Effector memory CD4-positive, alpha-beta T cell (primary cell): ENCODE results near the gene MARCHF2.
"Not testable (repeated sequence)": the region's sequence is repeated elsewhere in the genome, so short reads cannot be mapped to it uniquely, and the experiment has no call there.

Source experiments
- DNase-seq, 3 donors: peaks; one replicate each; pipeline ENCODE4 v3.0.0-alpha.2; 2020
- H3K27ac ChIP-seq: 2 replicates; pipeline ENCODE4 v1.7.0; 2013; ENCODE audit warnings: mild to moderate bottlenecking, low read length, moderate library complexity; ENCODE audit not compliant: insufficient read depth, poor library complexity, severe bottlenecking
- H3K27me3 ChIP-seq: replicated peaks from 2 replicates; pipeline ENCODE4 v1.7.0; 2013; ENCODE audit warnings: mild to moderate bottlenecking, low read length; ENCODE audit not compliant: insufficient read depth, control insufficient read depth, poor library complexity, severe bottlenecking
- H3K36me3 ChIP-seq: 2 replicates; pipeline ENCODE4 v1.7.0; 2013; ENCODE audit warnings: mild to moderate bottlenecking, low read length, moderate library complexity; ENCODE audit not compliant: control insufficient read depth, insufficient read depth
- H3K4me1 ChIP-seq: 2 replicates; pipeline ENCODE4 v1.7.0; 2013; ENCODE audit warnings: low read length, mild to moderate bottlenecking; ENCODE audit not compliant: control insufficient read depth, insufficient read depth, poor library complexity, severe bottlenecking
- H3K4me3 ChIP-seq: 2 replicates; pipeline ENCODE4 v1.7.0; 2013; ENCODE audit warnings: low read length, low read depth, mild to moderate bottlenecking; ENCODE audit not compliant: insufficient read depth, poor library complexity, severe bottlenecking
- H3K9me3 ChIP-seq: 2 replicates; pipeline ENCODE4 v1.7.0; 2013; ENCODE audit warnings: mild to moderate bottlenecking, low read length, moderate library complexity; ENCODE audit not compliant: control insufficient read depth

The MARCHF2 gene

DNA sequence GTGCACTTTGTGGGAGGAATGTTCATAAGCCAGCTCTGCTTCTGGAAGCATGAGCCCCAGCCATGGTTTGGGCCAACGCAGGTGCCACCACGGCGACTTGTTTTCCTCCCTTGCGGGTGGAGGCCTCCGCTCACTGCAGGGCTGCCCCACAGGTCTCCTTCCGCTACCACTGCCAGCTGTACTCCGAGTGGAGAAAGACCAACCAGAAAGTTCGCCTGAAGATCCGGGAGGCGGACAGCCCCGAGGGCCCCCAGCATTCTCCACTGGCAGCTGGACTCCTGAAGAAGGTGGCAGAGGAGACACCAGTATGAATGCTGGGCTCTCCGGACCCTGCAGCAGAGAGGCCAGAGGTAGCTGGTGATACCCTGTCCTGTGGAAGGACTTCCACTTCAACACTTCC lies 25.1 kb downstream of the MARCHF2 start:
- Histone ChIP-seq H3K36me3 (no peaks in the 10 kb centered on the region), H3K4me1 (no peaks in the 10 kb centered on the region), H3K27me3 (no peaks in the 10 kb centered on the region), H3K4me3 (no peak overlapping the region), H3K9me3 (no peaks in the 10 kb centered on the region), H3K27ac (no peak overlapping the region)
- DNase-seq = no peak

DNA sequence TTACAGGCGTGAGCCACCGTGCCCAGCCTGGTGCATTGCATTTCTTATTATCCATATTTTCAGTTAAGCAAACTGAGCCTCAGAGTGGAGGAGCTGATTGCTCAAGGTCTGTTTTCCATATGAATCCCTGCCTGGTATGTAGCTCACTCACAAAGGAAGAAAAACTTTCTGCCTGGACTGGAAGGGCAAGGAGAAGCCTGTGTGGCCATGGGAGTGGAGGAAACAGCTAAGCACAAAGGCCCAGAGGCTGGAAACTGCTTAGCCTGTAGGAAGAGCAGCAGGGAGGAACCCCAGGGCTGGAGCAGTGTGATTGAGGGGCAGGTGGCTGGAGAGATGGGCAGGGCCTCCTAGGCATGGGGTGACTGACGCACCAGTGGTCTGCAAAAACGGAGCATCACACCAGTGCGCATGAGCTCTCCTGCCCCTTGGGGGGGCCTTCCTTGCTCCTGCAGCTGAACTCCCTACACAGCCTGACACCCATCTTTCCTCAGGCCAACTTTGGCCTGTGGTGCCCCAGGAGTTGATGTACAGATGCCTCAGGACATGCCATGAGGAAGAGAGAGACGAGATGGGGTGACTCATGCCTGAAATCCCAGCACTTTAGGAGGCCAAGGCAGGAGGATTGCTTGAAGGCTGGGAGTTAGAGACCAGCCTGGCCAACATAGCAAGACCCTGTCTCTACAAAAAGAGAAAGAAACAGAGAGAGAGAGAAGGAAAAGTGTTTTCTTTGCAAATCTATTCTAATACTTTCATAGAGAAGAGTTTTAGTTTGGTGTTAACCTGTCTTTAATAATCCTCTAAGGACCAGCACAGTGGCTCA lies 28.8 kb downstream of the MARCHF2 start:
- Histone ChIP-seq H3K4me1 (peaks cover 8% of the 10 kb centered on the region), H3K36me3 (no peaks in the 10 kb centered on the region), H3K27me3 (no peaks in the 10 kb centered on the region), H3K9me3 (no peaks in the 10 kb centered on the region), H3K4me3 (no peak overlapping the region), H3K27ac (no peak overlapping the region)
- DNase-seq = no peak

DNA sequence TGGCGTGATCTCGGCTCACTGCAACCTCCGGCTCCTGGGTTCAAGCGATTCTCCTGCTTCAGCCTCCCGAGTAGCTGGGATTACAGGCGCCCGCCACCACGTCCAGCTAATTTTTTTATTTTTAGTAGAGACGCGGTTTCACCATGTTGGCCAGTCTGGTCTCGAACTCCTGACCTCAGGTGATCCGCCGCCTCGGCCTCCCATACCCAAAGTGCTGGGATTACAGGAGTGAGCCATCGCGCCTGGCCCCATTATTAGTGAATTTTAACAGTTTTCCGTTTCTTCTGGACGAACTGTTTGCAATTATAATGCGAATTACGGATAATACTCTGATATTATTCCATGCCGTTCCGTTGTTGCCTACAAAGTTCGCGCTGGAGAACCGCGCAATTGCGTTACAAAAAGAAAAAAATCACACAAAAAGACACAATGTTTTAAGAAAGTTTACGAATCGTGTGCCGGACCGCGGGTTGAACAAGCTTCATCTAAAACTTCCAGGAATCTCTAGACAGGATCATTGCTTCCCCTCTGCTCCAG lies 31.1 kb downstream of the MARCHF2 start:
- not testable (repeated sequence) for H3K27me3 ChIP-seq, H3K9me3 ChIP-seq, DNase-seq, H3K36me3 ChIP-seq
- peak overlapping the region; percentile 98 for H3K4me3 ChIP-seq
- peaks cover 24% of the 10 kb centered on the region for H3K4me1 ChIP-seq
- H3K27ac ChIP-seq = peak overlapping the region; percentile 96

DNA sequence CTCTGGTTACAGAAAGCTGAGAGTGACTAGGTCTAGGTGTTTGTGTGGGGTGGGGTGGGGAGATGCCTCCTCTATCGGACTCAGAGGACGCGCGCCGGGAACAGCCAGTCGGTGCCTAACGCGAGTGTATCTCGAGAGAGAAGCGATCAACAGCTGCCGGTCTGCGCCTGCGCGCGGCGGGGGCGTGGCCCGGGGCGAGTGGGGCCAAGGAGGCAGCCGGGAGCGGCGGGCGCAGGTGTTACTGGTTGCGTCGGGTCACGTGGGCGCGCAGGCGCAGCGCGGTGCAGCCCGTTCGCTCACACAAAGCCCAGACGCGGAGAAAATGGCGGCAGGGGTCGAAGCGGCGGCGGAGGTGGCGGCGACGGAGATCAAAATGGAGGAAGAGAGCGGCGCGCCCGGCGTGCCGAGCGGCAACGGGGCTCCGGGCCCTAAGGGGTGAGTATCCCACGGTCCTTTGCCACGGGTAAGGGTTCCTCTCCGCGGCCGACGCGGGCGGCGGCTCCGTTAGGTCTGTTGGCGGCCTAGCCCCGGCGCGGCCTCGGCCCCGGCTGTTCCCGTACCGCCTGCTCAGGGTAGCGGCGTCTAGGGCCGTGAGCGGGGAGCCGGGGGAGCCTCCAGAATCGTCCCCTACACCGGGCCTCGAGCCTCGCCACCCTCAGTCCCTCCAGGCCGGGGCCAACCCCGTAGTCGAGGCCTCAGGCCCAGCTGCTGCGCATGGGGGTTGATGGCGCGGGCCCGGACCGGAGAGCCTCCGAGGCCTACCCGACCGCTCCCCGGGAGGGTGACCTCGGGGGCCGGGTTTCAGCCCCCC lies 31.8 kb downstream of the MARCHF2 start, which contains the start of gene HNRNPM:
TSS of gene HNRNPM (plus strand) at position 299 of the 811 bp plus-strand sequence. CDS start at position 323, 24 bp downstream.
- peak; percentile 100 for DNase-seq
- H3K4me3 ChIP-seq = peak within 1 kb of the TSS; percentile 98
- H3K27me3 ChIP-seq = no peaks in the 10 kb centered on the region
- peak within 1 kb of the TSS; percentile 96 for H3K27ac ChIP-seq
- H3K9me3 ChIP-seq = no peaks in the 10 kb centered on the region
- H3K36me3 ChIP-seq = peaks cover 3% of the 10 kb centered on the region
- H3K4me1 ChIP-seq = peaks cover 28% of the 10 kb centered on the region

DNA sequence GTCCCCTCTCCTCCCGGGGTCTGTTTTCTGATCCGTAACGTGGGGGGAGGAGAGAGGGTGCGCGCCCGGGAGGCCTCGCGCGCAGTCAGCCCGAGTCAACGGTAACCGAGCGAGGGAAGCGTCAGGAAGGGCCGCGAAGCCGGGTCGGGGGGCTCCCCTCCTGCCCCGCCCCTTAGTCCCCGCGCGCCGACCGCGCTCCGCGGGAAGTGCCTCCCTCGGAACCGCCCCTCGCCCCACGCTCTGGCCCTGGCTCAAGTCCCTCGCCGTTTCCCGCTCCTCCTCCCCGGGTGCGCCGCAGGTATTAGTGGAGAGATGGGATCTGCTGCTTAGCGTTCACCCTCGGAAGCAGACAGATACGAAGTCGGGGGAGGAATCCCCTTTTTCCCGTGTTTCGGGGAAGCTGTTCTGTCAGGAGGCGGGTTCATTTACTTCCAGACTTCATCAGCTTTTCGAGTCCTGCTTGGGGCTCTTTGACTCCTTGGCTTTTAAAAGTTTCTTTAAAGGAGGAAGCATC lies 32.4 kb downstream of the MARCHF2 start:
- H3K36me3 ChIP-seq = peaks cover 3% of the 10 kb centered on the region
- H3K27me3 ChIP-seq = no peaks in the 10 kb centered on the region
- H3K9me3 ChIP-seq = no peaks in the 10 kb centered on the region
- peak overlapping the region; percentile 96 for H3K27ac ChIP-seq
- peak; percentile 10 to 39 (median 18) for DNase-seq
- peak overlapping the region; percentile 98 for H3K4me3 ChIP-seq
- H3K4me1 ChIP-seq = peaks cover 33% of the 10 kb centered on the region

DNA sequence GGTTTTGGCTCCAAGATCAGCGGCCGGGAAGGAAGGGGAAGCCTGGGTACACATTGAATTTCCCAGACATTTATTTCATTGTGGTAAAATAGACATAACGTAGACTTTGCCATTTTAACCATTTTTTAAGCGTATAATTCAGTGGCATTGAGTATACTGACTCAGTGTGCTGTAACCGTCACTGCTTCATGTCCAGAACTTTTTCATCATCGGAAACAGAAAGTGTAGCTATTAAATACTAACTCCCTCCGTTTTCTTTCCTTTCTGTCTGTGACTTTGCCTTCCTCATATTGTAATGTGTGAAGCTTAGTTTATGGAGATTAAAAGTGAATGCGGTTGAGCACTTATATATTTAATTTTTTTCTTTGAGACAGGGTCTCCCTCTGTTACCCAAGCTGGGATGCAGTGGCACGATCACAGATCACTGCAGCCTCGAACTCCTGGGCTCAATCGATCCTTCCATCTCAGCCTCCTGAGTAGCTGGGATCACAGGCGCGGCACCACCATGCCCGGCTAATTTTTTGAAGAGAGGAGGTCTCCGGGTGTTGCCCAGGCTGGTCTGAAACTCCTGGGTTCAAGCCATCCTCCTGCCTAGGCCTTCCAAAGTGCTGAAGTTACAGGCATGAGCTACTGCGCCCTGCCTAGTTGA lies 33.1 kb downstream of the MARCHF2 start:
- no peaks in the 10 kb centered on the region for H3K27me3 ChIP-seq
- H3K9me3 ChIP-seq = no peaks in the 10 kb centered on the region
- peaks cover 33% of the 10 kb centered on the region for H3K4me1 ChIP-seq
- peak overlapping the region; percentile 98 for H3K4me3 ChIP-seq
- H3K36me3 ChIP-seq = peaks cover 3% of the 10 kb centered on the region
- peak overlapping the region; percentile 96 for H3K27ac ChIP-seq
- DNase-seq = no peak

DNA sequence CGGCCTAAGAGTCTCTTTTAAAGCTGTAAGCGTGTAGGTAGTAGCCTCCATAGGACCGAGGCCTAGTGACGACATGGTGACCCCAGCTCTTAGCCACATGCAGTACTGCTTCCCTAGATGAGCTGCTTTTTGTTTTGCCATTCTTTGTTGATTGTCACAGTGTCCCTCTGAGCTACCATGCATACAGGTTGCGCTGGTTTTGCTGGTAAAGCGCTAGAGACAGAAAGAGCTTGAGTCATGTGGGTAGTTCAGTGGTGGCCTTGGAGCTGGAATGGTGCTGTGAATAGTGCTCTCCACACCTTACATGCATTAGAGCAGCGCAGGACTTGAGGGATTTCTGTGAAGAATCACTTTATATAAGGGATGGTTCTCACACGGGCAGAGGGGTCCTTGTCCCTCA lies 36.7 kb downstream of the MARCHF2 start:
- H3K4me3 ChIP-seq = no peak overlapping the region
- H3K9me3 ChIP-seq = no peaks in the 10 kb centered on the region
- peaks cover 11% of the 10 kb centered on the region for H3K36me3 ChIP-seq
- no peak for DNase-seq
- H3K27ac ChIP-seq = no peak overlapping the region
- H3K4me1 ChIP-seq = peaks cover 60% of the 10 kb centered on the region
- no peaks in the 10 kb centered on the region for H3K27me3 ChIP-seq

DNA sequence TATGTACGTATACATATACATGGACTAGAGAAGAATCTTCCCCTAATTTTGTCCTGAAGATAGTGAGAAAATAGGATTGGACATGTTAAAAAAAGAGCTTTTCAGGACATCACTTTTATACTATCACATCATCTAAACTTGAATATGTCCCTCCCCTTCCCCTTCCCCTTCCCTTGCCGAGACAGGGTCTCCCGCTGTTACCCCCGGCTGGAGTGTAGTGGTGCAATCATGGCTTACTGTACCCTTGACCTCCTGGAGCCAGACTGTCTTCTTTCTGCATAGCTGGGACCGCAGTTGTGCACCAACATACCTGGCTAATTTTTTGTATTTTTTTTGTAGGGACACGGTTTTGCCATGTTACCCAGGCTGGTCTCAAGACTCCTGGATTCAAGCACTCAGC lies 38.3 kb downstream of the MARCHF2 start:
- no peak for DNase-seq
- Histone ChIP-seq H3K4me1 (peaks cover 57% of the 10 kb centered on the region), H3K27ac (no peak overlapping the region), H3K27me3 (no peaks in the 10 kb centered on the region), H3K4me3 (no peak overlapping the region), H3K9me3 (no peaks in the 10 kb centered on the region), H3K36me3 (peaks cover 23% of the 10 kb centered on the region)

DNA sequence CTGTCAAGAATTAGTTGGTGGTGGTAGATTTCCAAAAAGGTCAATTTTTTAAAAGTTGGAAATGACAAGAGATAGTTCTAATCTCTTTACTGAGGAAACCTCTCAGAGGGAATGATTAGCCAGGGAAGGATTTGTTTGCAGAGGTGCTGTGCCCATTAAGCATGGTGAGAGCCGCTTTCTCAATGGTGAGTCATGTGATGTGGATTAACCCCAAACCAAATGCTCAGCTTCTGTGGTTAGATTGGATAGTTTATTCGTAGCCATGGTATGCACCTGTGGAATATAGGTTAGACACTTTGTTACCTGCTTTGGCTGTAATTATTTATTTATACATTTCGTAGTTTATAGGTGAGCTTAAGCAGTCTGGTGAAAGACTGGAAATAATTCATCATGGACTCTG lies 38.8 kb downstream of the MARCHF2 start:
- Histone ChIP-seq H3K27me3 (no peaks in the 10 kb centered on the region), H3K27ac (no peak overlapping the region), H3K36me3 (peaks cover 28% of the 10 kb centered on the region), H3K4me1 (peaks cover 52% of the 10 kb centered on the region), H3K4me3 (no peak overlapping the region), H3K9me3 (no peaks in the 10 kb centered on the region)
- DNase-seq = no peak
